ENCODE results near the gene FGF11.

FGF11 gene

GRCh38 chr17:7486181-7486580 is 46.9 kb downstream of the FGF11 start:
- no peak for DNase-seq (ENCODE audit: low spot score)
- TF ChIP-seq CTCF (IDR thresholded peaks at IDR 0.05; ENCODE audit: extremely low read depth, missing control alignments), result no peak

GRCh38 chr17:7490144-7490543 is 50.8 kb downstream of the FGF11 start:
- no peak for DNase-seq (ENCODE audit: low spot score)
- TF ChIP-seq CTCF (IDR thresholded peaks at IDR 0.05; ENCODE audit: extremely low read depth, missing control alignments), result no peak

GRCh38 chr17:7491583-7491982 is 52.3 kb downstream of the FGF11 start:
- no peak for DNase-seq (ENCODE audit: low spot score)
- no peak for TF ChIP-seq CTCF (IDR thresholded peaks at IDR 0.05; ENCODE audit: extremely low read depth, missing control alignments)

GRCh38 chr17:7493941-7494340 is 54.6 kb downstream of the FGF11 start:
- no peak for TF ChIP-seq CTCF (IDR thresholded peaks at IDR 0.05; ENCODE audit: extremely low read depth, missing control alignments)
- no peak for DNase-seq (ENCODE audit: low spot score)

Data from GM20000 (cell line).